Liver (tissue), 9 donors: Measurements from ENCODE around the gene OR2W3. TPM values are rescaled to one million over a fixed set of nuclear protein-coding genes. Genes with fewer than 3 reads are reported as not detected.

Experiments used
- DNase-seq: peaks from one replicate; pipeline ENCODE4 v3.0.0-alpha.2; 2017; ENCODE audit warnings: low spot score
- H3K27ac ChIP-seq, 2 donors: one replicate each; pipeline ENCODE4 v1.7.0; 2013; ENCODE audit warnings: inconsistent platforms in 2 of 2, low read length in 2 of 2, control low read depth in 1 of 2, low read depth in 1 of 2, mild to moderate bottlenecking in 1 of 2
- H3K27me3 ChIP-seq, 4 donors: one replicate each; pipeline versions ENCODE4 v1.6.1 to v1.7.0; 2013; ENCODE audit warnings: low read length in 3 of 4, inconsistent platforms in 1 of 4, mild to moderate bottlenecking in 1 of 4, moderate library complexity in 1 of 4; ENCODE audit not compliant: control insufficient read depth in 4 of 4, insufficient read depth in 4 of 4
- H3K36me3 ChIP-seq, 4 donors: one replicate each; pipeline versions ENCODE4 v1.6.1 to v1.7.0; 2013; ENCODE audit warnings: low read length in 3 of 4, mild to moderate bottlenecking in 3 of 4, low read depth in 1 of 4, moderate library complexity in 1 of 4; ENCODE audit not compliant: control insufficient read depth in 4 of 4, insufficient read depth in 3 of 4
- H3K4me1 ChIP-seq, 4 donors: one replicate each; pipeline versions ENCODE4 v1.6.1 to v1.7.0; 2013; ENCODE audit warnings: low read length in 3 of 4, mild to moderate bottlenecking in 3 of 4, moderate library complexity in 1 of 4; ENCODE audit not compliant: control insufficient read depth in 4 of 4, insufficient read depth in 4 of 4
- H3K4me3 ChIP-seq, 3 donors: one replicate each; pipeline versions ENCODE4 v1.6.1 to v1.7.0; 2013; ENCODE audit warnings: low read length in 3 of 3, control low read depth in 1 of 3, low read depth in 1 of 3, mild to moderate bottlenecking in 1 of 3
- H3K9ac ChIP-seq, 2 donors: one replicate each; pipeline ENCODE4 v1.7.0; 2013; ENCODE audit warnings: low read length in 2 of 2, mild to moderate bottlenecking in 2 of 2, moderate library complexity in 2 of 2, control low read depth in 1 of 2, low read depth in 1 of 2
- H3K9me3 ChIP-seq, 4 donors: one replicate each; pipeline versions ENCODE4 v1.6.1 to v1.7.0; 2013; ENCODE audit warnings: low read length in 3 of 4; ENCODE audit not compliant: control insufficient read depth in 4 of 4
- FOXA1 ChIP-seq: IDR thresholded peaks from 2 replicates; pipeline ENCODE4 v1.6.1; 2016; ENCODE audit warnings: antibody characterized with exemption
- FOXA2 ChIP-seq: IDR thresholded peaks from 2 replicates; pipeline ENCODE4 v1.6.1; 2016; ENCODE audit warnings: antibody characterized with exemption
- GABPA ChIP-seq, 2 donors: IDR thresholded peaks in 1 of 2; conservative IDR thresholded peaks in 1 of 2; 2 replicates each; pipeline ENCODE4 v1.6.1; 2016; ENCODE audit warnings: antibody characterized with exemption in 2 of 2, mild to moderate bottlenecking in 1 of 2, moderate library complexity in 1 of 2
- HNF4A ChIP-seq, 2 donors: conservative IDR thresholded peaks; 2 replicates each; pipeline ENCODE4 v1.6.1; 2016; ENCODE audit warnings: antibody characterized with exemption in 2 of 2, mild to moderate bottlenecking in 2 of 2
- HNF4G ChIP-seq: IDR thresholded peaks from 2 replicates; pipeline ENCODE4 v1.6.1; 2016; ENCODE audit warnings: antibody characterized with exemption
- JUND ChIP-seq, 2 donors: IDR thresholded peaks; 2 replicates each; pipeline ENCODE4 v1.6.1; 2016; ENCODE audit warnings: antibody characterized with exemption in 2 of 2
- NR2F2 ChIP-seq: IDR thresholded peaks from 2 replicates; pipeline ENCODE4 v1.6.1; 2016; ENCODE audit warnings: antibody characterized with exemption
- RAD21 ChIP-seq, 2 donors: IDR thresholded peaks; 2 replicates each; pipeline ENCODE4 v1.6.1; 2016; ENCODE audit warnings: antibody characterized with exemption in 2 of 2, mild to moderate bottlenecking in 2 of 2
- REST ChIP-seq: IDR thresholded peaks from 2 replicates; pipeline ENCODE4 v1.6.1; 2016; ENCODE audit warnings: antibody characterized with exemption, mild to moderate bottlenecking
- RXRA ChIP-seq, 2 donors: IDR thresholded peaks; 2 replicates each; pipeline ENCODE4 v1.6.1; 2017 to 2018; ENCODE audit warnings: antibody characterized with exemption in 2 of 2, mild to moderate bottlenecking in 1 of 2
- SP1 ChIP-seq: IDR thresholded peaks from 2 replicates; pipeline ENCODE4 v1.6.1; 2018; ENCODE audit warnings: antibody characterized with exemption, mild to moderate bottlenecking
- TAF1 ChIP-seq: conservative IDR thresholded peaks from 2 replicates; pipeline ENCODE4 v1.6.1; 2016; ENCODE audit warnings: antibody characterized with exemption, mild to moderate bottlenecking
- YY1 ChIP-seq: IDR thresholded peaks from 2 replicates; pipeline ENCODE4 v1.6.1; 2016; ENCODE audit warnings: antibody characterized with exemption, mild to moderate bottlenecking
- ZBTB33 ChIP-seq: IDR thresholded peaks from 2 replicates; pipeline ENCODE4 v1.6.1; 2016; ENCODE audit warnings: antibody characterized with exemption
- WGBS: extraction: QIAGEN DNeasy Blood & Tissue Kit; methylation state at CpG from one replicate; pipeline ENCODE4 v1.1.7; 2013; 5-methylcytosine and 5-hydroxymethylcytosine counted together
- polyA plus RNA-seq, 2 donors: library from polyadenylated mRNA; stranded (reverse) in 1 of 2; unstranded in 1 of 2; fragments of 200-250 nt in 1 of 2; fragments of >200 nt in 1 of 2; fragmentation: Nextera tagmentation in 1 of 2; extraction: Ambion mirVana in 1 of 2; gene quantifications; one replicate each; pipeline versions ENCODE4 v1.2.1 to v1.2.3, GENCODE V29; 2013 to 2015
- total RNA-seq, 2 donors: library from RNA; depleted of rRNA; stranded (reverse); fragments of >200 nt; gene quantifications; one replicate each; pipeline ENCODE4 v1.2.3, GENCODE V29; 2014
- TF ChIP-seq, protein P1 (sequence below): IDR thresholded peaks from 2 replicates; pipeline ENCODE4 v1.6.1; 2016; ENCODE audit warnings: antibody characterized with exemption
- TF ChIP-seq, protein P2 (sequence below): fragments of 150-350 bp; IDR thresholded peaks from 2 replicates; pipeline ENCODE4 v1.5.1; 2017; ENCODE audit warnings: improper control_type of control experiment, low read depth, low read length; ENCODE audit not compliant: missing input control
- donor health status: healthy.
- donor health status: healthy.
- donor health status: healthy.
- donor health status: healthy.
- donor health status: healthy.

The OR2W3 gene
- total and polyA plus RNA-seq, 4 donors: 13.4 TPM; not detected in 3

GRCh38 chr1:247855911-247856310 is 39.5 kb upstream of the OR2W3 start:
- 73% methylated on average over 4 of the region's 4 CpGs for WGBS

DNA sequence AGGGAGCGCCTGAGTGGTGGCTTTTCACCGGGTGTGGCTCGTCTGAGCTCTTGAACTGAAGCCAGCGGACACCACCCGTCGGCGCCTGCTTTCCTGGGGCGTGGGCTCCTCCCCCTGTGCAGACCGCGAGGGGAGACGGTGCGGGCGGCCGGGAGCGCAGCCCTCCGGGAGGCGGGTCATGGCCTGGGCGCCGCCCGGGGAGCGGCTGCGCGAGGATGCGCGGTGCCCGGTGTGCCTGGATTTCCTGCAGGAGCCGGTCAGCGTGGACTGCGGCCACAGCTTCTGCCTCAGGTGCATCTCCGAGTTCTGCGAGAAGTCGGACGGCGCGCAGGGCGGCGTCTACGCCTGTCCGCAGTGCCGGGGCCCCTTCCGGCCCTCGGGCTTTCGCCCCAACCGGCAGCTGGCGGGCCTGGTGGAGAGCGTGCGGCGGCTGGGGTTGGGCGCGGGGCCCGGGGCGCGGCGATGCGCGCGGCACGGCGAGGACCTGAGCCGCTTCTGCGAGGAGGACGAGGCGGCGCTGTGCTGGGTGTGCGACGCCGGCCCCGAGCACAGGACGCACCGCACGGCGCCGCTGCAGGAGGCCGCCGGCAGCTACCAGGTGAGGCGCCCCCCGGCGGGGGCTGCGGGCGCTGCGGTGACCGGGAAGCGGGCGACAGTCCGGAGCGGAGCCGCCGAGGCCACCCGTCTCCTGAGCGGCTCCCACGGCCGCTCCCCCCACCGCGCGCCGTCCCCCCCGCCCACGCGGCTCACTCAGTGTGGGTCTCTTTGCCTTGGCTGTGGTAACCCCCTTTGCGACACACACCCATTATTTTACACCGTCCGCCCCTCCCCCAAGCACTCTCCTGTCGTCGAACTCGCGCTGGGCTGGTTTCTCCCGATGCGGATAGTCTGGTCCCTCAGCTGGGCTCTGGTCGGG is 38.1 kb upstream of the OR2W3 start, which contains the start of gene TRIM58:
TRIM58 (plus strand) TSS at position 119 of the 916 bp plus-strand sequence; CDS start at position 179, 60 bp downstream.
- Histone ChIP-seq H3K4me3 (peak within 1 kb of the TSS in 2 of 3 donors; percentile 14 to 41), H3K9ac (no peak within 1 kb of the TSS), H3K27ac (no peak within 1 kb of the TSS), H3K27me3 (peaks cover 0 to 7% (median 3%) of the 10 kb centered on the region in 4 donors), H3K36me3 (no peaks in the 10 kb centered on the region), H3K4me1 (peaks cover 0 to 8% (median 3%) of the 10 kb centered on the region in 4 donors), H3K9me3 (no peaks in the 10 kb centered on the region)
- 6% methylated on average over 109 of the region's 109 CpGs for WGBS
- TF ChIP-seq HNF4A (conservative IDR thresholded peaks at IDR 0.05): no peak
- no peak for TF ChIP-seq ZBTB33
- no peak for TF ChIP-seq GABPA (IDR thresholded peaks at IDR 0.05 in 1 of 2, conservative IDR thresholded peaks at IDR 0.05 in 1 of 2)
- TF ChIP-seq JUND (IDR thresholded peaks at IDR 0.05): no peak
- no peak for TF ChIP-seq YY1
- no peak for TF ChIP-seq RXRA (IDR thresholded peaks at IDR 0.05)
- TF ChIP-seq FOXA2: no peak
- TF ChIP-seq REST: no peak
- peak; percentile 87 for DNase-seq

More at GRCh38 chr1:247855911-247856310, 39.5 kb upstream of the OR2W3 start:
- DNase-seq: no peak
- TF ChIP-seq GABPA (IDR thresholded peaks at IDR 0.05 in 1 of 2, conservative IDR thresholded peaks at IDR 0.05 in 1 of 2) (no peak), YY1 (no peak)
- no peak overlapping the region for H3K9ac ChIP-seq
- peaks cover 0 to 8% (median 3%) of the 10 kb centered on the region in 4 donors for H3K4me1 ChIP-seq
- no peaks in the 10 kb centered on the region for H3K9me3 ChIP-seq
- no peak overlapping the region for H3K27ac ChIP-seq
- no peaks in the 10 kb centered on the region for H3K36me3 ChIP-seq
- H3K4me3 ChIP-seq: no peak overlapping the region
- H3K27me3 ChIP-seq: peaks cover 0 to 7% (median 3%) of the 10 kb centered on the region in 4 donors

GRCh38 chr1:247857985-247858619 is 37.3 kb upstream of the OR2W3 start:
- Histone ChIP-seq H3K4me3 (peak overlapping the region in 1 of 3 donors; percentile 41), H3K27ac (no peak overlapping the region), H3K27me3 (peaks cover 0 to 7% (median 3%) of the 10 kb centered on the region in 4 donors), H3K9ac (no peak overlapping the region), H3K36me3 (no peaks in the 10 kb centered on the region), H3K9me3 (no peaks in the 10 kb centered on the region), H3K4me1 (peaks cover 0 to 8% (median 3%) of the 10 kb centered on the region in 4 donors)
- WGBS: 41% methylated on average over 15 of the region's 15 CpGs
- no peak for DNase-seq
- TF ChIP-seq, protein P1, sequence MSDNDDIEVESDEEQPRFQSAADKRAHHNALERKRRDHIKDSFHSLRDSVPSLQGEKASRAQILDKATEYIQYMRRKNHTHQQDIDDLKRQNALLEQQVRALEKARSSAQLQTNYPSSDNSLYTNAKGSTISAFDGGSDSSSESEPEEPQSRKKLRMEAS: no peak
- TF ChIP-seq FOXA2: no peak
- TF ChIP-seq GABPA (IDR thresholded peaks at IDR 0.05 in 1 of 2, conservative IDR thresholded peaks at IDR 0.05 in 1 of 2): no peak
- no peak for TF ChIP-seq TAF1
- no peak for TF ChIP-seq FOXA1
- TF ChIP-seq SP1: no peak
- no peak for TF ChIP-seq RAD21 (IDR thresholded peaks at IDR 0.05)
- no peak for TF ChIP-seq RXRA (IDR thresholded peaks at IDR 0.05)
- TF ChIP-seq NR2F2: no peak
- TF ChIP-seq HNF4G: no peak
- TF ChIP-seq, protein P2, sequence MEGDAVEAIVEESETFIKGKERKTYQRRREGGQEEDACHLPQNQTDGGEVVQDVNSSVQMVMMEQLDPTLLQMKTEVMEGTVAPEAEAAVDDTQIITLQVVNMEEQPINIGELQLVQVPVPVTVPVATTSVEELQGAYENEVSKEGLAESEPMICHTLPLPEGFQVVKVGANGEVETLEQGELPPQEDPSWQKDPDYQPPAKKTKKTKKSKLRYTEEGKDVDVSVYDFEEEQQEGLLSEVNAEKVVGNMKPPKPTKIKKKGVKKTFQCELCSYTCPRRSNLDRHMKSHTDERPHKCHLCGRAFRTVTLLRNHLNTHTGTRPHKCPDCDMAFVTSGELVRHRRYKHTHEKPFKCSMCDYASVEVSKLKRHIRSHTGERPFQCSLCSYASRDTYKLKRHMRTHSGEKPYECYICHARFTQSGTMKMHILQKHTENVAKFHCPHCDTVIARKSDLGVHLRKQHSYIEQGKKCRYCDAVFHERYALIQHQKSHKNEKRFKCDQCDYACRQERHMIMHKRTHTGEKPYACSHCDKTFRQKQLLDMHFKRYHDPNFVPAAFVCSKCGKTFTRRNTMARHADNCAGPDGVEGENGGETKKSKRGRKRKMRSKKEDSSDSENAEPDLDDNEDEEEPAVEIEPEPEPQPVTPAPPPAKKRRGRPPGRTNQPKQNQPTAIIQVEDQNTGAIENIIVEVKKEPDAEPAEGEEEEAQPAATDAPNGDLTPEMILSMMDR: no peak
